ENCODE data around the gene CHD6.
"Not testable (repeated sequence)": the region's sequence is repeated elsewhere in the genome, so short reads cannot be mapped to it uniquely, and the experiment has no call there.

CHD6 gene

DNA sequence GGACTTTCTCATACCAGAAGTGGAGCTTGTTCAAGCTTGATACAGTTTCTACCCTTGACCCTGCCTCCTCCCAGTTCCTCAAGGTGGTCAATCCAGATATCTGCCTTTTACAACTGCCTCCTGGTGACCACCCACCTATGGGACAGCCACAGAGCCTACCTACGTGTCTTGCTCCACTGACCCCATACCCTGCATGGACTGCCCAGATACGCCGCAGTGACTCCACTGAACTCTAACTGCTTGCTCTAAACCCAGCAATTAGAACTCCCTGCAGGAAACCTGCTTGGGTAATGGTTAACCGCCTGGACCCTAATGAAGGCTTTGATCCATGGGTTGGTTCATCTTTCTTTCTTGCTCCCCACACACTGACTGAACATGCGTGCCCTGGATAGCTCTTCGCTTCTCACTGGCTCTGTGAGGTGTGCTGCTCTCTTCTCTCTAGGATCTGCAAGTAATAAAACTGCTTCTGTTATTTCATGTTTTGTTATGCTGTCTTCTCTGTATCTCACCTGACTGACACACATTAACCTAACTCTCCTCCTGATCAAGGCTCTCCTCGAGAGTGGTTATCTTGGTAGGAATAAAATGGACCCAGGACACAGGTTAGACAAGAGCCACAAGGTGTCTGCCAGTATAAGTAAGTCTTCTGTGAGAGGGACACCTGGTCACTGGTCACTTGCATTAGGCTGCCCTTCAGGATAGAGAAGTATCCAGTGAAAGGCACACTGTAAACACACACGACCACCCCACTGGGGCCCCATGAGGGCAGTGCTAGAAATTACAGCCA, 79.2 kb downstream of the CHD6 start:
- DNase-seq = no peak

DNA sequence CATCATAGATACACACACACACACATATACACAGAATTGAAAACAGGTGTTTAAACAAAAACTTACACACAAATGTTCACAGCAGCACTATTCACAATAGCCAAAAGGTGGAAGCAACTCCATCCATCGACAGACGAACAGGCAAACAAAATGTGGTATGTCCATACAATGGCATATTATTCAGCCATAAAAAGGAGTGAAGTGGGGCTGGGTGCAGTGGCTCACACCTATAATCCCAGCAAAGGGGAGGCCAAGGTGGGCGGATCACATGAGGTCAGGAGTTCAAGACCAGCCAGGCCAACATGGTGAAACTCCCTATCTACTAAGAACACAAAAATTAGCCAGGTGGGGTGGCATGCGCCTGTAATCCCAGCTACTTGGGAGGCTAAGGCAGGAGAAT, 80.3 kb downstream of the CHD6 start:
- no peak for DNase-seq

DNA sequence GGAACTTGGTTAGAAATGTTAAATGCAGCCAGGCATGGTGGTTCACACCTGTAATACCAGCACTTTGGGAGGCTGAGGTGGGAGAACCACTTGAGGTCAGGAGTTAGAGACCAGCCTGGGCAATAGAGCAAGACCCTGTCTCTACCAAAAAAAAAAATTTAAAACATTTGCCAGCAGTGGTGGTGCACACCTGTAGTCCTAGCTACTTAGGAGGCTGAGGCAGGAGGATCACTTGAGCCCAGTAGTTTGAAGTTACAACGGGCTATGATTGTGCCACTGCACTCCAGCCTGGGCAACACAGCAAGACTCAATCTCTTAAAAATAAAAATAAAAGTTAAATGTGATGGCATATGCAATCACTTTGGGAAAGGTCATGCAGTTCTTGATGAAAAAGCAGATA, 82.6 kb downstream of the CHD6 start:
- DNase-seq = not testable (repeated sequence)

DNA sequence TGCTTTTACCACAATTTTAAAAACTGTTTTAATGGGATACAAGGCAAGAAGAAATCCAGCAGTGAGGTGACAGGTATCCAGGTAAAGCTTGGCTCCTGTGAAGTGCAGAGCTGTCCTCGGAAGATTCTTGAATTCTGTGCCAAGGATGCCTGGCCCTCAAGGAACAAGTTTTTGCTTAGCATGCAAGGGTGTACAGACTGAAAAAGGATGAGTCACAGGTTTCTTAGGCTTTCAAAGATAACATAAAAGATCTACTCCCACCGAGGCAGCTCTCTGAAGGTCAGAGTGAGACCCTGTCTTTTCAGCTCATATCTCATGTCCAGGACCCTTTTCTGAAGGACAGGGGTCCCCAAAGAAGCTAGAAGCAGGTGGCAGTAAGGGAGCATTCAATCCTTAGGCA, 83.3 kb downstream of the CHD6 start:
- no peak for DNase-seq

DNA sequence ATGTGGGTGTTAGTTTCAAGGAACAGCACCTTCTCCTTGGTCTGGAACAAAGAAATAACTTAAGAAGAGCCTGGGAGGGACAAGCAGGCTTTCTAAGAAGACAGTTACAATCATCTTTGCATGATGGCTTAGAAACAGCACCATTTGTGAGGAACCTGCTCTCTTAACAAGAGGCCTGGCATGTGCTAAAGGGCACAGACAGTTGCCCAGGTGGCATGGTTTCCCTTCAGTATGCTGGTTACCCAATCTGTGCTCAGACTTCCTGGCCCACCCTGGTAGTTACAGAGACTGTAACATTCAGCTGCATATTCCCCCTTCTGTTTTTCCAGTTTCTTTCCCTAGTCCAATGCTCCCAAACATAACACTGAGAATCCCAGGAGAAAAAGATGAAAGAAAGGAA, 84.0 kb downstream of the CHD6 start:
- no peak for DNase-seq

DNA sequence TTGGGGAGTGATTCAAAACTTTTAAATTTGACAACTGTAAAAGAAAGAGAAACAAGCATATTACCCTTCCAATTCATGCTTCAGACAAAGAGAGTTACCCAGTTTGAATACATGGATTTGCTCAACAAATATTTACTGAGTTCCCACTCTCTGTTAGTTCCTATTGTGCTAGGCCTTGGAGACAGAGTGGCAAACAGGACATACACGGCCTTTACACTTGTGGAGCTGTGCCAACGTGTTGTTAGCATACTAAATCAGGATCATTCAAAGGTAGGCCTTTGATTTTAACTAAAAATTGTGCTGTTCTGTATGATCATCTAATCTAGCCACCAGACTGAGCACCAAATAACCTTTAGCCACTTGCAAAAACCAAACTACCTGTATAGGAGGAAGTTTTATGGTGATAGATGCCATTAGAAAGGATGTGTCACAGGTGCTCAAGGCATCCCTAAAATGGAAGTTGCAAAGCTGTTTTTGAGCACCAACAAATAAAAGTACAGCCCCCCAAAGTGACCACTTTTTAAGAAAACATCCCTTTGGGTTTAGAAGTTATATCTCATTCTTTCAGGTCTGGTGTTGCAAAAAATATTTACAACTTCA, 84.5 kb downstream of the CHD6 start:
- no peak for DNase-seq

DNA sequence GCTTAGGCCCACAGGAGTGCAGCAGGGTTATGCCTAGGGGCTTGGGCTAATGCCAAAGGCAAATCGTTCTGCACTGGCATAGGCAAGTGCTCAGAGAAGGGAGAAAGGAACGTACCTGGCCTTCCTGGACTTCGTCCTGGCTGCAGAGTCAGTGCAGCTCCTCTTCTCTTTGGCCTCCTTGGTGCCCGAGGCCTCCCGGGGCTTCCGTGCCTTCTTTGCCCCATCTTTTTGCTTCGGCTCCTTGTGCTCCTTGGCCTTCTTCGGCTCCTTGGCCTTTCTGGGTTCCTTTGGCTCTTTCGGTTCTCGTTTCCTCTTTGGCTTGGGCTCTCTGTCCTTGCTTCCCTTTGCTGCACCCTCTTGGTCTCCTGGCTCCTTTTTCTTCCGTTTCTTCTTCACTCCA, 85.2 kb downstream of the CHD6 start:
- DNase-seq = no peak

DNA sequence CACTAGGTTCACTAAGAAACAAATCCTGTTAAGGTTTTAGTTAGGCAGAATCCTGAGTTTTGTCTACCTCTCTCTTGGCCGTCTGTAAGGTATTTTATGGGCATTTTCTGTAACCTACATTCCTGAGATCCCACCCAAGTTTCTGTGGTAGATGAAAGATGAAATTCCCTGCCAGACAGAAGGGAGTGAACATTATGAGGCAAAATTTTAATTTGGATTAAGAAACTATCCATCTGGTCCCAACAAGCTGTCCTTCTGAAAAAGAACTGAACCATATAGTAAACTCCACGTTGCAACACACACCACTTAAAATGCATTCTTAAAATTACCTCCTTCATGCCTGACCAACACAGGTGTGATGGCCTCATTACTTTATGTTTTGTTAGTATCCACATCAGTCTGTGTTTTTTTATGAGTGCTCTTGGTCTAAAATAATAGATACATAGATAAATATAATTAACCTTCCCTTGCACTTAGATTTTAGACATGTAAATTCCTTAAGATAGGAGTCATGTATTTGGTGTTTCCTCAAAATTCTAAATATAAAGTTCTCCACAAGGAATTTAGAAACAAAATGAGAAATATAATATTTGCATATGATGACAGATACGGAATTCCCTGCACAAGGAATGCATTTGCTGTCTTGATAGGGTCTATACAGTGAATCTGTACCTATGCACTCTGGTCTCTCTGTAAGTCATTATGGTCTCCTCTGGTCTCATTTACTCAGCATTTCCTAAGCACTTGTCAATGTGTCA, 86.5 kb downstream of the CHD6 start:
- DNase-seq = no peak

DNA sequence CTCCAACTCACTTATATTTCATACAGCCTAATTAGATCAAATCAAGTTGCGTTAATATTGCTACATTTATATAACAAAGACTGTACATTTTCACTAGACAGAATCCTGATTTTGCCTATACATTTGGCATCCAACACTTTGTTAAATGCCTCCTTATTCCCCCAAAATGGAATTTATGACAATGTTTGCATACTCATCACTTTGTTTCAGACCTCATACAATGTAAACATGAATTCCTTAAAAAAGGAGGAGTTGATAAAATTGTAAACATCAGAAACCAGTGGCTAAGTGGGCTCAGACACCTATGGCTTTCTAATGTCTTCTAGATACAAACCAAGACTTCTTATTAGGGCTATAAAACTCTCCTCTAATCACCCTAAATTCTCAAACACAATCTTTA, 87.3 kb downstream of the CHD6 start:
- no peak for DNase-seq

DNA sequence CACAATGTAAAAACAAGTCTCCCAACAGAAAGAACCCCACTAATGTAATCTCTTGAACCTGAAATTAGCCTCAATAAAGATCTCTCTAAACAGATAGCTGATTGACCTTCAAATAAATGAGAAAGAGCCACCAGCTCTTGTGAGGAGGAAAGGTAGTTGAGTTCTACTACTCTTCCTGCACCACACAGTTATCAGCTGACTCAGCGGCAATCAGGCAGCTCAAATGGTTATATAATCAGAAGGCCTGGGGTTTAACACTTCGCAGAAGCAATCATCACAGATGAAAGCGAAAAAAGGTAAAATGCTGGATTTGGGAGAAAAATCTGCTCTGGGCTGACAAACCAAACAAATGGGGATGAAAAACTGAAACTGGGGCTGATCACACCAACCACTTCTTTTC, 91.8 kb downstream of the CHD6 start:
- DNase-seq = no peak

DNA sequence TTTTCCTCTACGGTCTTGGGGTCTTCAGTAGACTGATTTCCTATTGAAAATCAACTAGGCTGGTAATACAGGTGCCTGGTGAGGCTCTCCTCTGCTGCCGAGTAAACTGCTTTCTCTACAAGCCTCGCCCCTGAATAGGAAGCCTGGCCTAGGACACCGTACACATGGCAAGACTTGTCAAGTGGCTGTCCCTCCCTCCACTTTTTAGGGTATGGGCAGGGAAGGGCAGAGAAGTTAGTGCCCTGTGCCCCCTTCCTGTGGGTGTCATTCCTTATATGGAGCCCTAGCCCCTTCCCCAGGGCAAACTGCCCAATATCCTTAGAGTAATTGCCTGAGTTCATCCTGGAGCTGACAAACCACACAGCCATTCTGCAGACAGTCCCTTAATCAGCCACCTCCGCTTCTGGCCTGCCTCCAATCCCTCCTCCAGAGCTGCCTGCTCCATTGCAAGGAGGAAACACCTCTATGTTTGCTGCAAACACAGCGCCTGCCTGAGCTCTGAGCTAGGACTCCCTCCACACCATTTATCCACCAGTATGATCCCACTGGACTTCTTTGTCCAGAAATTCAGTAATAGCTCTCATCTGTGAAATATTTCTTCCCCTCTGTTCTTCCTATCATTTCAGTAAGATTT, 93.1 kb downstream of the CHD6 start:
- DNase-seq = no peak

DNA sequence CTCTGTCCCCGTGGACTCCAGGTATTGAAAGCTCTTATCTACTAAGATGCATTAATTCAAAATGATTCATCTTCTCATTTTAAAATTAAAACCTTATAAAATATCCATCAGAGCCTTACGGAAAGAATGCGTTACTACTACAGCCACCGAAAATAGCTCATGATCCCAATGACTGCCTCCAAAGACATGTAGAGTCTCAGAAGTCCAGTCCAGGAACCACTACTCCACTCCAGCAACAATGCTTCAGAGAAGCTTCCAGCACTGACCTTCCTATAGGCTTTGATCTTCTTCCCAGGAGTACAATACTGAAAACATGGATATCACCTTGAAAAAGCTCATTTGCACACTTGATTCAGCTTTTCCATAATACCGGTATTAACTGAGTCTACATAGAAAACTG, 94.3 kb downstream of the CHD6 start:
- no peak for DNase-seq

DNA sequence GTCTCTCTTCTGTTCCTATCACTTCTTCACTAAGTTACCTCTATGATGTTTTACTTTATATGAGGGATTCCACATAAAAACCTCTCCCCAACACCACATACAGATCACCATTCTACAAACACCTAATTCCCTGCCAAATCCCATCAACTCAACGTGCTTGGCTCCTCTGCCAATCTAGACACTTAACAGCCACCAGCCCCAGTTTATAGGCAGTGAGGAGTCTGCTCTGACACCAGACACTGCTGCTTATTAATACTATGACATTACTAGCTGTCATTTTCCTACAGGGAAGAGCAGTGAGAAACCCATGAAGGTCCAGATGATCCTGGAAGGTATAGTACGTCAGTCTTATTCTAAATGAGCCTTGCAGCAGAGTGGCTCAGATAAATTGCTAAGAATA, 104.3 kb downstream of the CHD6 start:
- DNase-seq = no peak

DNA sequence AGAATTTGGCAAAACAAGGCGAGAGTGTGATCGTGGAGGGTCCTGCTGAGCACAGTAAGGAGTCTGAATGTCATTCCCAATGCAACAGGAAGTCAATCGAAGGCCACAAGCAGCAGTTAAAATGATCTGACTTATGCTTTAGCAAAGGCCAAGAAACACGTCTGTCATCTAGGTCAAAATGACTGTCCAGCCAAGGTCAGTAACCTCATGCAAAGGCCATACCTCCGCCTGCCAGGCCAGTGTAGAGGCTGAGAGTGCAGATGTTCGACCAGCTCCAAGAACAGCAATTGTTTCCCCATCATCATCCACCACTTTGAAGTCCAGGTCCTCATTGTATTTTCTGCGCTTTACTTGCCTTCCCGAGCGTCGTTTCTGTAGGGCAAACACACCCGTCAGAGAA, 105.6 kb downstream of the CHD6 start:
- no peak for DNase-seq

DNA sequence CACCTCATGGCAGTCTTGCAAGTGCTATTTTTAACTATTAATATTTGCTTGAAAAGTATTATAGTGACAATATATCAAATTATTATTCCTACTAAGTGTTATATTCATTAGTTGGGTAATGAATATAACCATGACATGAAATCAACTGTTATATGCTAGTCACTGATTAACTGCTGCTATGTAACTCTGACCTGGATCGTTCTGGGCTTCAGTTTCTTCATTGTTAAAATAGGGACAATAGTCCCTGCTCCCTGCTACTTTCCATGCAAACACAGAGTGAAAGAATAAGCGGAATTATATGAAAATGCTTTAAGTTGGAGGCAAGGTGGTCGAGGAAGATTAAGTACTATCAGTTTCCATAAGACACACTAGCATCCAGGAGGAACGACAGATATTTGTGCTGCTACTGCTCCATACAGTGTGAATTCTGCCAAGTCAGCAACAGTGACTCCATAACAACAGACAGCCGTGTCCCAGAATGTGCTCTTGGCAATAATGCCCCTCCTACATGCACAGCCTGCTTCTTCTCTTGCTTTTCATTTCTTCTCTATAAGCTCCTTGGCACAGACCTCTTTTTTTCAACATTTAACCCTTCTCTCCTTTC, 107.2 kb downstream of the CHD6 start:
- no peak for DNase-seq

DNA sequence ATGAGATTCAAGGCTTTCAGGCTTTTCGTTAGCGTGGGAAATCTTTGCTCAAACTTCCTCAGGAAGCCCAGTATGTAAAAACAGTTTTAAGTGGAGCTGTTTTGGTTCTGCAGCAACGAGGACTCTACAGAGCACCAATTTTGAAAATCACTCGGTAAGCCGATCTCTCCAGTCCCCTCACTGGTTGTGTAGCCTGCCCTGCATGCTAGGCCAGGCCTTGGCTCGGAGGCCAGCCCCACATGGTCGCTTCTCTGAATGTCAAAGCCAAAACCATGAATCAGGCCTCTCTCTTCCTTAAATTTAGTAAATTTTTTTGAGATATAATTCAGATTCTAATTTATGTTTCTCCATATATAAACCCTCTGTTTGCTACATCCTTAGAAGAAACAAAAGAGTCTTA, 108.0 kb downstream of the CHD6 start:
- no peak for DNase-seq

DNA sequence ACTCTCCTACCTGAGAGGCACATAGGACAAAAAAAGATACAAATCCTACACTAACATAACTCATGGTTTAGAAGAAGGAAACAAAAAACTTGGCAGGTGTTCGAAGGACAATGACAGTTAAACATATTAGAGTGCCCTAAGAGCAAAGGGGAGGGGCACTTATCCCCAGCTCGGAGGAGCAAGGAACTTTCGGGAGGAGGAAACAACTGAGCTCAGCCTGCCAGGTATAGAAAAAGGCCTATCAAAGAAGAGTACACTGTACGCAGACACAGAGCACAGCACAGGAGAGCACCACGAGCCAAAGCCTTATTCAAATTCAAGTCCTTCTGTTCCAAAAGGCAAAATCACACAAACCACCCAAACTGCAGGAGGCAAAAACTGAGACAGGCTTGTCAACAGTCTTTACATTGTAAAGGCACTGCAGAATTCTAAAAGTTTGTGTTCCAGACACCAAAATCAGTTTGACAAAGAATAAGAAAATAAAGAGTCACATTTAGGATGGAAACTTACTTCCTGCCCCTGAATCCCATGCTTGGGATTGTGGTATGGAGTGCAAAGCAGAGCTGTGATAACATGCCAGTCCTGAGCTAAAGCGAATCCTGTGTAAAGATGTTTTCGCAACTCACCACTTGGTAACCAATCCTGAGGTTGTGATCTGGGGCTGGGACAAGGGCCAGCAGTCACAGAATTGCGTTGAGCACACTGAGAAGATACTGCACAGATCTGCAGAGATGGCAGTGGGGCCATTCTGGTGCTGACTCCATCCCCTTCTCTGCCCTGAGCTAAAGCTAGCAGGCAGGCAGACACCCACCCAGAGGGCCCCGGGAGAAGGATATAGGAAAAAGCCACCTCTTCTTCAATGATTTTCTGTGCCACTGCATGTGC, 108.6 kb downstream of the CHD6 start:
- DNase-seq = no peak

DNA sequence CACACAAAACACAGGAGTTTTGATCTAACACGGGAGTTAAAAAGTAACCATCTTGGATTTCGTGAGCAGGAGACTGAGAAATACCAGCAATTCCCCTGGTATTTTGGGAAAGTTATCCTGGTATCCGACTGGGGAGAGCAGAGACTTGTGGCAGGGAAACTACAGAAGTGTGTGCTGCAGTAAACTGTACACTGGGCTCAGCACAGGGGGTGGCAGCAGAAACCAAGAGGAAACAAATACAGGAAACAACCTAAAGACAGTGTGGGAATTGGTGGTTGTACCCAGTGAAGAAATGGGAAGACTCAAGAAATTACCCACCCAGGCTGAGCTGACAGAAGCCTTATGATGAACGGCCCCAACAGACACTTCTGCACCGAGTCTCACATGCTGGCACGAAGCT, 109.8 kb downstream of the CHD6 start:
- DNase-seq = no peak

DNA sequence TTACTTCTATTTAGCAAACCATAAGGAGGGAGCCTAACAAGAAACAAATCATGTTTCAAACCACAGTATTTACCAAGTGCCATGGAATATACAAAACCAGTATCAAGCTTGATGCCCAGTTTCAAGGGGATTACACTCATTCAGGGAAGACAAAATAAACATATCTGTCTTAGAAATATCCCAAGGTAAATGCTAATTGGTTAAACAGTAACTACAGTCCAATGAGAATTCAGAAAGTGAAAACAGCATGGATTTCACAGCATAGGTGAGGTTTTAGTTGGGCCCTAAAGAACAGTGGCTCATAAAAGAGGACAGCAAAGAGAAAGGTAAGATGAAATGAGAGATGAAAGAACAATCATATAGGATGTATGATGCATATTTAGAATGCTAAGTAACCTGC, 110.3 kb downstream of the CHD6 start:
- DNase-seq = no peak

DNA sequence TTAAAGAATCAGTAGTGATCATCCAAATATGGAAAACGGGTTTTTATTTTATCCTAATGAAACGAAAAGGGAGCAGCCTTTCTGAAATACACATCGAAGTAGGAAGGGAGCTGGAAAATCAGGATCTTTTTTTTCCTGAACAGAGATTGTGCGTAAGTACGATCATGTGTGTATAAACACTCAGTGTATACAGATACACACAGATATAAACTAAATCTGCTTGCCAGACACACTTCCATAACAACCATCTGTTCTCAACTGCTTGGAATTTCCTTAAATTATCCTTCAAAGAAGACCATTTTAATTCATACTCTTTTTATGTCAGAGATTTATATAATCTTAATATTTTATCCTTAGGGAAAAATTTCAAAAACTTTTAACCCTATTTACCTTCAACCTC, 110.7 kb downstream of the CHD6 start:
- DNase-seq = no peak

DNA sequence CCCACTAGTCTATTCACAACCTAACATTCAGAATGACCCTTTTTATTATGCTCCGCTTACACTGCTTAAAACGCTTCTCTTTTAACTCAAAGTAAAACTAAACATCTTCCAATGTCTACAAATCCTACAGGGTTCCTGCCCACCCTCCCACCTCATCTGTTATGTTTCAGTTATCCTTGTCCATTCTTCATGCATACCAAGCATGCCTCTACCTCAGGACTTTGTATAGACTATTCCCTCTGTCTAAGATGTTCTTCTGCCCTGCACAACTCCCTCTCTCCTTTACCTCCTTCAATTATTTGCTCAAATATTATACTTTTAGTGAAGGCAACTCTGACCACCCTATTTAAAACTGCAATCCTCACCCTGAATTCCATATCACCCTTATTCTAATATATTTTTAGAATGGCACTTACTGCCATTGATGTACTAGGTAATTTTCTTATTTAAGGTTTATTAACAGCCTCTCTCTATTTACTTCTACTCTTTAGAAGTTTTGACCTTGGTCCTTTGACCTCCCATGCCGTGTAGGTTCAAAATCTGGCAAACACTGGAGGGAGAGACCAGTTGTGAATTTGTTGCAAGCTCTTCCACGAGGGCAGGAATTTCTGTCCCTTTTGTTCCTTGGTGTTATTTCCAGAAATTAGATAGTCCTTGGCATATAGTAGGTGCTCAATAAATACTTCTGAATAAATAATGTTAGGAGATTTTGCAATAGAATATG, 111.8 kb downstream of the CHD6 start:
- DNase-seq = no peak

DNA sequence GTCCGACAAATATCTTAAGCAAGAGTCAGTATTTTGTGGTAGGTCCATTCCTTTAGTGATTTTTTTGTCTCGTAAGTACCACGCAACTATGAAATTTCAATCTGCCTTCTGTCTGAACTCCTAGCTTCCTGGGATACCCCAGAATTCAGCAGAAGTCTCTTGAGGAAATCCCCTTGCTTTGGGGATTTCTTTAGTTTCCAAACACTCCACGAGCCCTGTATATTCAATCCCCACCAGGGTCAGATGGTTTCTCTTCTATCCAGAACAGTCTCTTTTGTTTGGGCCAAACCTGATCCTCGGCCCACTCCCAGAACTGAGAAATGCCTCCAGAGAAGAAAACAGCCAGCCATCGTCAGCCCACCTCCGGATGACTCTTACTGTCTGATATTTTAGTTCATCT, 113.0 kb downstream of the CHD6 start:
- DNase-seq = no peak
